Astrocyte (in vitro differentiated cells and primary cell): ENCODE results near the gene DNAJB4. TPM values are rescaled to one million over a fixed set of nuclear protein-coding genes. Genes with fewer than 3 reads are reported as not detected.

Experiments used
- DNase-seq: peaks from one replicate; pipeline ENCODE4 v3.0.0-alpha.2; 2010; ENCODE audit warnings: low read depth
- FAIRE-seq: peaks from 2 replicates; lab custom pipeline; 2011; peaks lifted over from hg19 to GRCh38; lab: Jason Lieb, UNC
- H2AFZ ChIP-seq: 2 replicates; pipeline ENCODE4 v1.6.0; 2012; ENCODE audit warnings: low read depth, low read length, inconsistent platforms
- H3K27ac ChIP-seq: 2 replicates; pipeline ENCODE4 v1.5.1; 2011; ENCODE audit warnings: low read depth, low read length, inconsistent platforms
- H3K27me3 ChIP-seq: 2 replicates; pipeline ENCODE4 v1.6.0; 2011; ENCODE audit warnings: low read length, inconsistent platforms; ENCODE audit not compliant: insufficient read depth
- H3K36me3 ChIP-seq: 2 replicates; pipeline ENCODE4 v1.5.1; 2011; ENCODE audit warnings: low read length, inconsistent platforms; ENCODE audit not compliant: insufficient read depth
- H3K4me1 ChIP-seq: 2 replicates; pipeline ENCODE4 v1.5.1; 2011; ENCODE audit warnings: low read length, inconsistent platforms; ENCODE audit not compliant: insufficient read depth
- H3K4me2 ChIP-seq: 2 replicates; pipeline ENCODE4 v1.6.0; 2012; ENCODE audit warnings: low read length, inconsistent platforms
- H3K4me3 ChIP-seq: 2 replicates; pipeline ENCODE4 v1.5.1; 2011; ENCODE audit warnings: low read depth, mild to moderate bottlenecking, low read length, inconsistent platforms; ENCODE audit not compliant: insufficient read depth
- H3K79me2 ChIP-seq: 2 replicates; pipeline ENCODE4 v1.6.0; 2012; ENCODE audit warnings: mild to moderate bottlenecking, low read length, inconsistent platforms; ENCODE audit not compliant: insufficient read depth
- H3K9ac ChIP-seq: 2 replicates; pipeline ENCODE4 v1.6.0; 2012; ENCODE audit warnings: mild to moderate bottlenecking, low read length, inconsistent platforms
- H3K9me3 ChIP-seq: 2 replicates; pipeline ENCODE4 v1.5.1; 2012; ENCODE audit warnings: low read depth, mild to moderate bottlenecking, low read length, inconsistent platforms; ENCODE audit not compliant: insufficient read depth
- H4K20me1 ChIP-seq: 2 replicates; pipeline ENCODE4 v1.6.0; 2012; ENCODE audit warnings: low read length, inconsistent platforms; ENCODE audit not compliant: insufficient read depth
- H3K27ac Mint-ChIP-seq: one replicate; pipeline ENCODE4 v1.8.0; 2021; ENCODE audit warnings: mild to moderate bottlenecking, mixed read lengths; ENCODE audit not compliant: unreplicated experiment
- H3K27me3 Mint-ChIP-seq: one replicate; pipeline ENCODE4 v1.8.0; 2021; ENCODE audit warnings: low read depth, mixed read lengths; ENCODE audit not compliant: unreplicated experiment
- H3K36me3 Mint-ChIP-seq: one replicate; pipeline ENCODE4 v1.8.0; 2021; ENCODE audit warnings: low read depth, mixed read lengths; ENCODE audit not compliant: unreplicated experiment
- H3K4me1 Mint-ChIP-seq: one replicate; pipeline ENCODE4 v1.8.0; 2021; ENCODE audit warnings: low read depth, mixed read lengths; ENCODE audit not compliant: unreplicated experiment
- H3K4me3 Mint-ChIP-seq: one replicate; pipeline ENCODE4 v1.8.0; 2021; ENCODE audit warnings: mild to moderate bottlenecking, moderate library complexity, mixed read lengths; ENCODE audit not compliant: unreplicated experiment
- H3K9me3 Mint-ChIP-seq: one replicate; pipeline ENCODE4 v1.8.0; 2021; ENCODE audit warnings: mild to moderate bottlenecking, mixed read lengths; ENCODE audit not compliant: unreplicated experiment
- EZH2 ChIP-seq: IDR thresholded peaks from 2 replicates; pipeline ENCODE4 v1.6.1; 2012; ENCODE audit warnings: mild to moderate bottlenecking, low read length, inconsistent platforms; ENCODE audit not compliant: insufficient read depth
- total RNA-seq: library from RNA; stranded (reverse); gene quantifications from 2 replicates; pipeline ENCODE4 v1.2.1, GENCODE V29; 2021
- TF ChIP-seq, protein P1 (sequence below): IDR thresholded peaks from 2 replicates; pipeline ENCODE4 v1.5.1; 2011; ENCODE audit warnings: low read depth, mild to moderate bottlenecking, inconsistent platforms, low read length, moderate library complexity; ENCODE audit not compliant: insufficient read depth

The DNAJB4 gene
- total RNA-seq, 1 donor from 2014 or later = 58.6 TPM

DNA sequence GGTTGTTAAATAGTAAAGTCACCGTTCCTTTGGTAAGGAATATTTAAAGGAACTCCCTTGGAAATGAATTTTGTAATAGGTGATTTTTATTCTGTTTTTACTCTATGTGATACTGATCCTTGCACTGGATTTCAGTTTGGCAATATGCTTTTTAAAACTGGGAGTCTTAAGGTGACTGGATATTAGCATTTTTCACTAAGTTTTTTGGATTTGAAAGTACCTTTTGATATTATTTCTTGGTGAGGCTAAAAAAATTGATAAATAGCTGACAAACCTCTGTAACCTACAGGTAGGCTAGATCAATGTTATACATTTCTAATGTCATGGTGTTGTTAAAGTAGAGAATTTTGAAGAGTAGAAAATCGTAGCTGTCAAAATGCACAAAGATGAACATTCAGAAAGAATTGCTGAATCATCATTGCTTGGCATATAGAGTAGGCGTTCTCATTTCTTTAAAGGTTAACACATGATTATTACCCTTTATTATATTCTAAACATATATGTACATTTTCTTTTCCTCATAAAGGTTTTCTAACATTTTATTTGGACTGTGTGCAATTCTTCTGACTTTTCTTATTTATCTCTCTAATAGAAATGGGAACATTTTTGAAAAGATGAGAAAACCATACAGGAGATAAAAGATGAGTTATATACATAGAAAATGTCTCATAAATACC, 1.5 kb upstream of the DNAJB4 start:
- Histone ChIP-seq H2AFZ (no peak overlapping the region), H3K4me3 (no peak overlapping the region), H3K9me3 (no peaks in the 10 kb centered on the region), H3K4me1 (peaks cover 2% of the 10 kb centered on the region), H3K9ac (no peak overlapping the region), H3K36me3 (no peaks in the 10 kb centered on the region), H4K20me1 (peaks cover 12% of the 10 kb centered on the region), H3K27me3 (no peaks in the 10 kb centered on the region), H3K27ac (no peak overlapping the region), H3K79me2 (peaks cover 36% of the 10 kb centered on the region), H3K4me2 (peak overlapping the region; percentile 85)
- H3K27me3 Mint-ChIP-seq = no peaks in the 10 kb centered on the region
- H3K36me3 Mint-ChIP-seq = no peaks in the 10 kb centered on the region
- TF ChIP-seq EZH2 = no peak
- TF ChIP-seq, protein P1, sequence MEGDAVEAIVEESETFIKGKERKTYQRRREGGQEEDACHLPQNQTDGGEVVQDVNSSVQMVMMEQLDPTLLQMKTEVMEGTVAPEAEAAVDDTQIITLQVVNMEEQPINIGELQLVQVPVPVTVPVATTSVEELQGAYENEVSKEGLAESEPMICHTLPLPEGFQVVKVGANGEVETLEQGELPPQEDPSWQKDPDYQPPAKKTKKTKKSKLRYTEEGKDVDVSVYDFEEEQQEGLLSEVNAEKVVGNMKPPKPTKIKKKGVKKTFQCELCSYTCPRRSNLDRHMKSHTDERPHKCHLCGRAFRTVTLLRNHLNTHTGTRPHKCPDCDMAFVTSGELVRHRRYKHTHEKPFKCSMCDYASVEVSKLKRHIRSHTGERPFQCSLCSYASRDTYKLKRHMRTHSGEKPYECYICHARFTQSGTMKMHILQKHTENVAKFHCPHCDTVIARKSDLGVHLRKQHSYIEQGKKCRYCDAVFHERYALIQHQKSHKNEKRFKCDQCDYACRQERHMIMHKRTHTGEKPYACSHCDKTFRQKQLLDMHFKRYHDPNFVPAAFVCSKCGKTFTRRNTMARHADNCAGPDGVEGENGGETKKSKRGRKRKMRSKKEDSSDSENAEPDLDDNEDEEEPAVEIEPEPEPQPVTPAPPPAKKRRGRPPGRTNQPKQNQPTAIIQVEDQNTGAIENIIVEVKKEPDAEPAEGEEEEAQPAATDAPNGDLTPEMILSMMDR = no peak
- H3K4me1 Mint-ChIP-seq = peaks cover 9% of the 10 kb centered on the region
- peak overlapping the region; percentile 82 for H3K27ac Mint-ChIP-seq
- FAIRE-seq = no peak
- no peak for DNase-seq
- H3K4me3 Mint-ChIP-seq = peak overlapping the region; percentile 35
- no peaks in the 10 kb centered on the region for H3K9me3 Mint-ChIP-seq

DNA sequence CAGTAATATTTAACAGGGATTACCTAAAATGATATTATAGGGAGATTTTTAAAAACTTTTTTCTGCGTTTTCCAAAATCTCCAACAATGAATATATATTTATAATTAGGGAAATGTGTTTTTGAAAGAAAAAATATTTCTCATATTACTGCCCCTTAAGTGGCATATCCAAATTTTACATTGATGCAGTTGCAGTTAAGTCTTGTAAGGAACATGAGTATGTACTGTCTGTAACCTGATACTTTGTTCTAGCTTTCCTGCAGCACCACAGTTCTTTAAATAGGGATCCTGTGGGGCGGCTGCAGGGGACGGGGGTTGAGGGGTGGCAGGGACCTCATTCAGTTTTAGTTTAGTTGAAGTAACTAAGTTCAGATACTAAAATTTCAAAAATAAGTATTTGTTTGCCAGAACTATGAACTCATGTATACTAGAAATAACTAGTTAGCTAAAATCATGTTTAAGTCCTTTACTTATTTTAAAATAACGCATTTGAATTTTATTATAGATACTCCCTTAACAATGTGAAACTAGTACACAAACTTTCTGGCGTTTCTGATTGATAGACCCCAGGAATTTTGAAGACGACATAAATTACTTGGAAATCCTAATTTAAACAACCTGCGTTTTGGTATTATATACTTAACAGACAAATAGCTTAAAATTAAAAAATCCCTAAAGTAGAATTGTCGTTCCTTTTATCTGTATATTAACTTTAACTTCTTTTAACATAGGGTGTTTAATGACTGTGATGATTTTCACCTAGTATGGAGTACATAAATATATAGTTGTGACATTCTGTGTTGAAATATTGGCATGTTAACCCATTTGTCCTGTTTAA, 639 bp upstream of the DNAJB4 start:
- DNase-seq (peak; percentile 77), FAIRE-seq (no peak)
- Histone ChIP-seq H3K79me2 (peaks cover 44% of the 10 kb centered on the region), H3K9me3 (no peaks in the 10 kb centered on the region), H3K4me3 (peak overlapping the region; percentile 87), H3K4me2 (peak overlapping the region; percentile 85), H2AFZ (no peak overlapping the region), H3K27me3 (no peaks in the 10 kb centered on the region), H3K9ac (peak overlapping the region; percentile 99), H3K36me3 (no peaks in the 10 kb centered on the region), H4K20me1 (peaks cover 13% of the 10 kb centered on the region), H3K4me1 (peaks cover 2% of the 10 kb centered on the region), H3K27ac (peak overlapping the region; percentile 98)
- Mint-ChIP-seq H3K36me3 (peaks cover under 1% of the 10 kb centered on the region), H3K27ac (peak overlapping the region; percentile 96), H3K4me3 (peak overlapping the region; percentile 98), H3K9me3 (no peaks in the 10 kb centered on the region), H3K4me1 (peaks cover 9% of the 10 kb centered on the region), H3K27me3 (no peaks in the 10 kb centered on the region)
- TF ChIP-seq, protein P1 = no peak
- TF ChIP-seq EZH2 = no peak
